H1 (cell line): ENCODE results near the gene FIZ1. TPM values are rescaled to one million over a fixed set of nuclear protein-coding genes. Genes with fewer than 3 reads are reported as not detected.

Source experiments
- CTCF ChIA-PET: fragments of 300-600 bp; sonication (Branson Sonifier 250); formaldehyde crosslinking; loops from one replicate; lab custom pipeline; 2021; ENCODE audit not compliant: partially characterized antibody; lab: Charles Lee
- POLR2A ChIA-PET: fragments of 300-600 bp; sonication (Branson Sonifier 250); formaldehyde crosslinking; loops from one replicate; lab custom pipeline; 2021; ENCODE audit warnings: inconsistent platforms; ENCODE audit not compliant: partially characterized antibody; lab: Charles Lee
- DNase-seq, 2 experiments: peaks; one replicate each; pipeline versions ENCODE4 v3.0.0 to v3.0.0-alpha.2; 2010 to 2022; ENCODE audit warnings: low spot score in 2 of 2, low read depth in 1 of 2, mixed read lengths in 1 of 2
- FAIRE-seq: peaks from 2 replicates; lab custom pipeline; 2011; peaks lifted over from hg19 to GRCh38; lab: Jason Lieb, UNC
- H2AFZ ChIP-seq: 2 replicates; pipeline ENCODE4 v1.8.1; 2012; ENCODE audit warnings: low read length, inconsistent platforms
- H2AK5ac ChIP-seq: 2 replicates; pipeline ENCODE4 v1.6.1; 2013; ENCODE audit warnings: low read depth, low read length
- H2BK120ac ChIP-seq: replicated peaks from 2 replicates; pipeline ENCODE3; 2013; ENCODE audit warnings: low read depth, low read length, inconsistent platforms
- H2BK12ac ChIP-seq: 2 replicates; pipeline ENCODE4 v1.6.1; 2013; ENCODE audit warnings: low read depth, low read length
- H2BK15ac ChIP-seq: 2 replicates; pipeline ENCODE4 v1.6.1; 2013; ENCODE audit warnings: low read length
- H2BK20ac ChIP-seq: 2 replicates; pipeline ENCODE4 v1.6.1; 2013; ENCODE audit warnings: low read length
- H2BK5ac ChIP-seq: 2 replicates; pipeline ENCODE4 v1.6.1; 2013; ENCODE audit warnings: low read depth, low read length
- H3K14ac ChIP-seq: 2 replicates; pipeline ENCODE4 v1.6.1; 2013; ENCODE audit warnings: inconsistent platforms; ENCODE audit not compliant: insufficient read length
- H3K18ac ChIP-seq: 2 replicates; pipeline ENCODE4 v1.6.1; 2013; ENCODE audit warnings: low read length; ENCODE audit errors: extremely low read depth
- H3K23ac ChIP-seq: 2 replicates; pipeline ENCODE4 v1.6.1; 2013; ENCODE audit warnings: inconsistent platforms; ENCODE audit not compliant: insufficient read length
- H3K23me2 ChIP-seq: 2 replicates; pipeline ENCODE4 v1.6.1; 2013; ENCODE audit warnings: low read depth, low read length
- H3K27ac ChIP-seq: 2 replicates; pipeline ENCODE4 v1.6.1; 2011; ENCODE audit warnings: low read depth, low read length, inconsistent platforms
- H3K27me3 ChIP-seq, 4 experiments: replicated peaks in 1 of 4; 1 replicate in 1 of 4; 2 replicates in 3 of 4; pipeline versions ENCODE4 v1.6.1 to v1.8.1; 2011 to 2013; ENCODE audit warnings: low read length in 3 of 4, mild to moderate bottlenecking in 3 of 4, inconsistent platforms in 2 of 4, mixed read lengths in 2 of 4, moderate library complexity in 1 of 4; ENCODE audit not compliant: control insufficient read depth in 3 of 4, insufficient read depth in 3 of 4; ENCODE audit errors: extremely low read depth in 1 of 4
- H3K36me3 ChIP-seq, 4 experiments: 2 replicates each; pipeline versions ENCODE4 v1.6.1 to v1.8.1; 2011 to 2013; ENCODE audit warnings: mild to moderate bottlenecking in 4 of 4, low read length in 3 of 4, moderate library complexity in 2 of 4, control low read depth in 1 of 4, inconsistent platforms in 1 of 4; ENCODE audit not compliant: insufficient read depth in 4 of 4, control insufficient read depth in 2 of 4
- H3K4ac ChIP-seq: replicated peaks from 2 replicates; pipeline ENCODE3; 2013; ENCODE audit warnings: low read length, low read depth, mixed read lengths, inconsistent platforms; ENCODE audit not compliant: insufficient read length
- H3K4me1 ChIP-seq, 4 experiments: replicated peaks in 1 of 4; 1 replicate in 1 of 4; 2 replicates in 3 of 4; pipeline versions ENCODE4 v1.6.1 to v1.8.1; 2011 to 2013; ENCODE audit warnings: low read length in 3 of 4, inconsistent platforms in 2 of 4, mixed read lengths in 1 of 4; ENCODE audit not compliant: insufficient read depth in 4 of 4, control insufficient read depth in 3 of 4
- H3K4me2 ChIP-seq, 2 experiments: 2 replicates each; pipeline versions ENCODE4 v1.6.1 to v1.8.1; 2011 to 2013; ENCODE audit warnings: low read depth in 2 of 2, low read length in 2 of 2, control low read depth in 1 of 2, inconsistent platforms in 1 of 2, mild to moderate bottlenecking in 1 of 2; ENCODE audit not compliant: insufficient read depth in 1 of 2
- H3K4me3 ChIP-seq, 4 experiments: fragments of 200-600, 300-600 bp in 1 of 4; sonication (generic), shearing (Covaris generic), sonication (Bioruptor Twin) in 1 of 4; 2 replicates each; pipeline versions ENCODE4 v1.5.1 to v1.8.1; 2011 to 2016; ENCODE audit warnings: low read length in 4 of 4, low read depth in 3 of 4, control low read depth in 2 of 4, inconsistent platforms in 2 of 4, mild to moderate bottlenecking in 2 of 4, mixed read lengths in 1 of 4, moderate library complexity in 1 of 4; ENCODE audit not compliant: insufficient read depth in 2 of 4; ENCODE audit errors: extremely low read depth in 1 of 4
- H3K56ac ChIP-seq: replicated peaks from 2 replicates; pipeline ENCODE3; 2013; ENCODE audit warnings: low read depth, mild to moderate bottlenecking, mixed read lengths, low read length, inconsistent platforms; ENCODE audit not compliant: insufficient read length
- H3K79me1 ChIP-seq: 2 replicates; pipeline ENCODE4 v1.6.1; 2013; ENCODE audit warnings: low read depth, low read length, control low read depth
- H3K79me2 ChIP-seq, 2 experiments: 2 replicates each; pipeline versions ENCODE4 v1.6.1 to v1.8.1; 2012 to 2013; ENCODE audit warnings: low read length in 2 of 2, mild to moderate bottlenecking in 2 of 2, inconsistent platforms in 1 of 2; ENCODE audit not compliant: insufficient read depth in 2 of 2, control insufficient read depth in 1 of 2
- H3K9ac ChIP-seq, 4 experiments: replicated peaks in 1 of 4; 1 replicate in 1 of 4; 2 replicates in 3 of 4; pipeline versions ENCODE4 v1.6.1 to v1.8.1; 2011 to 2013; ENCODE audit warnings: low read depth in 3 of 4, low read length in 3 of 4, control low read depth in 2 of 4, mild to moderate bottlenecking in 2 of 4, moderate library complexity in 2 of 4, inconsistent platforms in 1 of 4; ENCODE audit errors: extremely low read depth in 1 of 4
- H3K9me3 ChIP-seq, 2 experiments: 2 replicates each; pipeline versions ENCODE4 v1.6.1 to v1.8.1; 2012 to 2013; ENCODE audit warnings: mild to moderate bottlenecking in 2 of 2, moderate library complexity in 2 of 2, control low read depth in 1 of 2, inconsistent platforms in 1 of 2, low read depth in 1 of 2, low read length in 1 of 2, mixed read lengths in 1 of 2; ENCODE audit not compliant: insufficient read depth in 2 of 2
- H4K20me1 ChIP-seq, 2 experiments: replicated peaks in 1 of 2; 2 replicates each; pipeline versions ENCODE3 to v1.8.1; 2011 to 2013; ENCODE audit warnings: inconsistent platforms in 2 of 2, low read length in 2 of 2, mild to moderate bottlenecking in 1 of 2; ENCODE audit not compliant: insufficient read depth in 2 of 2, control insufficient read depth in 1 of 2
- H4K5ac ChIP-seq: 2 replicates; pipeline ENCODE4 v1.6.1; 2013; ENCODE audit warnings: low read length, low read depth, mixed read lengths, inconsistent platforms; ENCODE audit not compliant: insufficient read length
- H4K8ac ChIP-seq: 2 replicates; pipeline ENCODE4 v1.8.0; 2013; ENCODE audit warnings: mild to moderate bottlenecking, moderate library complexity, low read length, inconsistent platforms; ENCODE audit not compliant: insufficient read depth; ENCODE audit errors: extremely low read depth
- H4K91ac ChIP-seq: replicated peaks from 2 replicates; pipeline ENCODE3; 2013; ENCODE audit warnings: low read length, mixed read lengths, inconsistent platforms; ENCODE audit not compliant: insufficient read length
- CHD2 ChIP-seq: IDR thresholded peaks from 2 replicates; pipeline ENCODE4 v1.6.1; 2012; ENCODE audit warnings: low read length, improper control_type of control experiment
- EP300 ChIP-seq, 2 experiments: IDR thresholded peaks; 1 replicate in 1 of 2; 2 replicates in 1 of 2; pipeline ENCODE4 v1.6.1; 2011 to 2012; ENCODE audit warnings: low read depth in 2 of 2, low read length in 2 of 2, mild to moderate bottlenecking in 2 of 2, borderline replicate concordance in 1 of 2, inconsistent platforms in 1 of 2, moderate library complexity in 1 of 2
- HDAC6 ChIP-seq: IDR thresholded peaks from one replicate; pipeline ENCODE4 v1.7.1; 2012; ENCODE audit warnings: low read depth, mild to moderate bottlenecking, inconsistent platforms, low read length, moderate library complexity
- JUN ChIP-seq: IDR thresholded peaks from 2 replicates; pipeline ENCODE4 v1.6.1; 2011; ENCODE audit warnings: low read depth, mild to moderate bottlenecking, improper control_type of control experiment, low read length
- KDM1A ChIP-seq: fragments of 200-600, 300-600 bp; sonication (generic); IDR thresholded peaks from 2 replicates; pipeline ENCODE4 v1.7.1; 2016; ENCODE audit warnings: mild to moderate bottlenecking, low read length, borderline replicate concordance
- NANOG ChIP-seq: IDR thresholded peaks from 2 replicates; pipeline ENCODE4 v1.6.1; 2011; ENCODE audit warnings: low read length, low read depth, mild to moderate bottlenecking, inconsistent platforms; ENCODE audit not compliant: insufficient read depth, poor library complexity, severe bottlenecking
- POLR2A ChIP-seq, 2 experiments: IDR thresholded peaks; 1 replicate in 1 of 2; 2 replicates in 1 of 2; pipeline ENCODE4 v1.6.1; 2011; ENCODE audit warnings: low read depth in 2 of 2, low read length in 2 of 2, mild to moderate bottlenecking in 2 of 2; ENCODE audit errors: control extremely low read depth in 1 of 2
- SAP30 ChIP-seq: fragments of 300-600 bp; sonication (generic); IDR thresholded peaks from 2 replicates; pipeline ENCODE4 v1.7.1; 2012; ENCODE audit warnings: low read length, moderate library complexity, mild to moderate bottlenecking, inconsistent platforms; ENCODE audit not compliant: insufficient read depth, insufficient replicate concordance
- SP1 ChIP-seq: IDR thresholded peaks from 2 replicates; pipeline ENCODE4 v1.6.1; 2011; ENCODE audit warnings: low read depth, low read length
- TCF12 ChIP-seq: IDR thresholded peaks from 2 replicates; pipeline ENCODE4 v1.6.1; 2011; ENCODE audit warnings: low read depth, mild to moderate bottlenecking, low read length
- TEAD4 ChIP-seq: IDR thresholded peaks from 2 replicates; pipeline ENCODE4 v1.6.1; 2012; ENCODE audit warnings: low read depth, low read length, inconsistent platforms, mixed read lengths
- WGBS, 2 experiments: shearing (Covaris generic) in 1 of 2; methylation state at CpG; one replicate each; pipeline versions ENCODE4 v1.1.6 to v1.1.7; 2013 to 2015; ENCODE audit warnings: low lambda C conversion rate in 2 of 2, mixed read lengths in 2 of 2, inconsistent platforms in 1 of 2, low coverage in 1 of 2, missing lambda C conversion rate in 1 of 2; ENCODE audit not compliant: insufficient replicate concordance in 2 of 2, insufficient coverage in 1 of 2, insufficient read length in 1 of 2; ENCODE audit errors: extremely low coverage in 1 of 2, missing lambda C conversion rate in 1 of 2; 5-methylcytosine and 5-hydroxymethylcytosine counted together
- polyA plus RNA-seq, 7 experiments: library from polyadenylated mRNA; depleted of rRNA in 3 of 7; stranded (reverse) in 5 of 7; unstranded in 2 of 7; fragments of >200 nt in 5 of 7; fragments of 200-250 nt in 2 of 7; gene quantifications; 1 replicate in 5 of 7; 2 replicates in 1 of 7; 4 replicates in 1 of 7; pipeline versions ENCODE4 v1.2.1 to v1.2.3, GENCODE V29; 2011 to 2013; ENCODE audit warnings: missing spikeins in 2 of 7, mixed read lengths in 2 of 7
- total RNA-seq: library from RNA; stranded (reverse); fragmentation: NEBNext Ultra II Directional; extraction: Animal tissue kit (Norgen Biotek cat#: 25700); gene quantifications from 2 replicates; pipeline ENCODE4 v1.2.1, GENCODE V29; 2021

Gene FIZ1
- total and polyA plus RNA-seq, 2 of the 8 experiments (the other 6 are each of a cell fraction or from before 2014, with no cell fraction given), result 9.1 to 18.5 TPM

- Histone ChIP-seq H4K8ac (peak within 1 kb of the TSS; percentile 100; the same call in 1 of the 2 replicates), H3K23ac (no peak within 1 kb of the TSS), H3K27me3 (no peaks in the 10 kb centered on the region), H3K23me2 (peaks cover 14% of the 10 kb centered on the region), H2BK15ac (peak within 1 kb of the TSS; percentile 83; the same call in 1 of the 2 replicates), H4K91ac (peak within 1 kb of the TSS; percentile 100), H3K27ac (peak within 1 kb of the TSS; percentile 100), H3K36me3 (peaks cover 0 to 8% (median 7%) of the 10 kb centered on the region in 4 experiments; a peak in 3 of 8 replicates), H3K9me3 (no peaks in the 10 kb centered on the region), H2BK5ac (peak within 1 kb of the TSS; percentile 98), H3K56ac (peak within 1 kb of the TSS; percentile 98), H2BK12ac (peak within 1 kb of the TSS; percentile 89), H2AFZ (peak within 1 kb of the TSS; percentile 76; the same call in 1 of the 2 replicates), H2BK20ac (peak within 1 kb of the TSS; percentile 66; the same call in 1 of the 2 replicates), H3K9ac (peak within 1 kb of the TSS; percentile 95 to 100 (median 100)), H3K18ac (peak within 1 kb of the TSS; percentile 97), H3K4me2 (peak within 1 kb of the TSS; percentile 90 to 95), H3K14ac (no peak within 1 kb of the TSS), H3K79me1 (peaks cover 3% of the 10 kb centered on the region), H4K20me1 (peaks cover 0 to 4% of the 10 kb centered on the region in 2 experiments), H2AK5ac (no peak within 1 kb of the TSS; the same call in 1 of the 2 replicates), H3K4me3 (peak within 1 kb of the TSS; percentile 78 to 95 (median 86)), H4K5ac (peak within 1 kb of the TSS; percentile 92), H3K4ac (peak within 1 kb of the TSS; percentile 93), H2BK120ac (peak within 1 kb of the TSS; percentile 99), H3K79me2 (peaks cover 0 to 3% of the 10 kb centered on the region in 2 experiments; a peak in 2 of 4 replicates), H3K4me1 (peaks cover 0 to 14% (median 8%) of the 10 kb centered on the region in 4 experiments; a peak in 5 of 7 replicates)
- POLR2A ChIA-PET, result interaction anchor here (0.6 to 3.7 kb wide), 36 partner anchors 10 to 1789 kb away, joined by 3 to 42 read pairs (median 4); partner anchors contain the start of genes HSPBP1, NAT14, TMEM238 and U2AF2
- 2% methylated on average over 18 of the region's 97 CpGs; no CpG with 5 or more reads in 1 of the 2 experiments for WGBS, 2 experiments
- DNase-seq, result peak in 1 of 2 experiments; percentile 91
- CTCF ChIA-PET, result interaction anchor here (0.6 to 1.5 kb wide), 4 partner anchors 12 to 19 kb away, joined by 3 read pairs; no protein-coding TSS in a partner anchor
- no peak for FAIRE-seq
- TF ChIP-seq TCF12 (no peak), HDAC6 (no peak), KDM1A (no peak), SP1 (peak; percentile 56; the same call in 1 of the 2 replicates), CHD2 (0 out of 2 replicates have a peak, but pooled peaks have one; percentile 37), TEAD4 (no peak), EP300 (IDR thresholded peaks at IDR 0.05; ENCODE audit: borderline replicate concordance in 1 of 2, low read depth in 2 of 2, low read length in 2 of 2) (no peak), NANOG (no peak), JUN (0 out of 2 replicates have a peak, but pooled peaks have one; percentile 14), POLR2A (IDR thresholded peaks at IDR 0.05; ENCODE audit: control extremely low read depth in 1 of 2, low read depth in 2 of 2, low read length in 2 of 2) (no peak; a peak in 1 of 3 replicates), SAP30 (peak; percentile 91)
Observed at GRCh38 chr19:55599842-55600661, 735 bp upstream of the FIZ1 start, which contains the start of gene ZNF524. ZNF524 (plus strand) TSS chr19:55600288; CDS start chr19:55602113, 1,825 bp downstream.
